ENCODE measurements around the gene GRM5.

- TF ChIP-seq CTCF (conservative IDR thresholded peaks at IDR 0.05 in 1 of 2, IDR thresholded peaks at IDR 0.05 in 1 of 2; ENCODE audit: low read depth in 1 of 2, low read length in 2 of 2) (no peak), EZH2 (IDR thresholded peaks at IDR 0.05; ENCODE audit: low read length, missing control alignments) (no peak)
Measured at GRCh38 chr11:88494848-88495247, 570.9 kb downstream of the GRM5 start.
